LNCAP (cell line): ENCODE data around the gene RERG.
A peak's percentile ranks its signal among the peaks of the same experiment; 100 is the strongest.

Experiments used
- TF ChIP-seq, protein P1 (sequence below): fragments of 450-650 bp; IDR thresholded peaks from 2 replicates; pipeline ENCODE4 v1.5.1; 2017; ENCODE audit warnings: mild to moderate bottlenecking

RERG gene

DNA sequence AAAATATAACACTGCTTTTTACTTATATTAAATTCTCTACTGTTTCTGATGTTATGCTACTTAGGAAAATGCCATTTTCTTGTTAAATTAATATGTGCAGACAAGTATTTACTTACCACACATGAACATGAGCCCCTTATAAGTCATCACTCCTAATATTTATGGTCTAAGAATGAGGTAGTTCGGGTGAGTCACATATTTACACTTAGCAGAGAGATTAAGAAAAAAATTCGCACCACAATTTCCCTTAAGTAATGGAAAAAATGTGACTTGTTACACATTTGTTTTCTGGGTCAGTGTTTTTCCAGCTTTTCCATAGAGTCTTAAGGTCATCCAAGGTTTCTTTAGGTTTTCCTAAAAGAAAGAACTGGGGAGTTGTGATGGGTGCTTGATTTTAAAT is 68.3 kb downstream of the RERG start:
- TF ChIP-seq, protein P1, sequence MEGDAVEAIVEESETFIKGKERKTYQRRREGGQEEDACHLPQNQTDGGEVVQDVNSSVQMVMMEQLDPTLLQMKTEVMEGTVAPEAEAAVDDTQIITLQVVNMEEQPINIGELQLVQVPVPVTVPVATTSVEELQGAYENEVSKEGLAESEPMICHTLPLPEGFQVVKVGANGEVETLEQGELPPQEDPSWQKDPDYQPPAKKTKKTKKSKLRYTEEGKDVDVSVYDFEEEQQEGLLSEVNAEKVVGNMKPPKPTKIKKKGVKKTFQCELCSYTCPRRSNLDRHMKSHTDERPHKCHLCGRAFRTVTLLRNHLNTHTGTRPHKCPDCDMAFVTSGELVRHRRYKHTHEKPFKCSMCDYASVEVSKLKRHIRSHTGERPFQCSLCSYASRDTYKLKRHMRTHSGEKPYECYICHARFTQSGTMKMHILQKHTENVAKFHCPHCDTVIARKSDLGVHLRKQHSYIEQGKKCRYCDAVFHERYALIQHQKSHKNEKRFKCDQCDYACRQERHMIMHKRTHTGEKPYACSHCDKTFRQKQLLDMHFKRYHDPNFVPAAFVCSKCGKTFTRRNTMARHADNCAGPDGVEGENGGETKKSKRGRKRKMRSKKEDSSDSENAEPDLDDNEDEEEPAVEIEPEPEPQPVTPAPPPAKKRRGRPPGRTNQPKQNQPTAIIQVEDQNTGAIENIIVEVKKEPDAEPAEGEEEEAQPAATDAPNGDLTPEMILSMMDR, result no peak

DNA sequence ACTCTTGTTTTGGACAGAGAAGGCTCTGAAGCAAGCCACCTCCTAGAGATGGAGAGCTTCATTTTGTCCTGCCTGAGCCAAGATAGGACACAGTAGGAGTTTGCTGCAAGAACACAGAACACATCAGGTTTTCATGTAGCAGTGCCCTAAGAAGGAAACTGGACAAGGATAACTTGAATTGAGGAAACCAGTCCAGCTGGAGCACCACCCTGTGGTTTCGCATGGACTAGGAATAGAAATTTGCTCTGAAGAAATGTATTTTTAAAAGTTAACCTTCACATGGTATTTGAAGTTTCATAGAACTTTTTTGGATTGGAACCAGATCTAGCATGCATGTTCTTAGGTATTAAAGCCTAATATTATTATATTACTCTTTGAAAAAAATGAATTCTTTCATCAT is 68.8 kb downstream of the RERG start:
- TF ChIP-seq, protein P1, result no peak

DNA sequence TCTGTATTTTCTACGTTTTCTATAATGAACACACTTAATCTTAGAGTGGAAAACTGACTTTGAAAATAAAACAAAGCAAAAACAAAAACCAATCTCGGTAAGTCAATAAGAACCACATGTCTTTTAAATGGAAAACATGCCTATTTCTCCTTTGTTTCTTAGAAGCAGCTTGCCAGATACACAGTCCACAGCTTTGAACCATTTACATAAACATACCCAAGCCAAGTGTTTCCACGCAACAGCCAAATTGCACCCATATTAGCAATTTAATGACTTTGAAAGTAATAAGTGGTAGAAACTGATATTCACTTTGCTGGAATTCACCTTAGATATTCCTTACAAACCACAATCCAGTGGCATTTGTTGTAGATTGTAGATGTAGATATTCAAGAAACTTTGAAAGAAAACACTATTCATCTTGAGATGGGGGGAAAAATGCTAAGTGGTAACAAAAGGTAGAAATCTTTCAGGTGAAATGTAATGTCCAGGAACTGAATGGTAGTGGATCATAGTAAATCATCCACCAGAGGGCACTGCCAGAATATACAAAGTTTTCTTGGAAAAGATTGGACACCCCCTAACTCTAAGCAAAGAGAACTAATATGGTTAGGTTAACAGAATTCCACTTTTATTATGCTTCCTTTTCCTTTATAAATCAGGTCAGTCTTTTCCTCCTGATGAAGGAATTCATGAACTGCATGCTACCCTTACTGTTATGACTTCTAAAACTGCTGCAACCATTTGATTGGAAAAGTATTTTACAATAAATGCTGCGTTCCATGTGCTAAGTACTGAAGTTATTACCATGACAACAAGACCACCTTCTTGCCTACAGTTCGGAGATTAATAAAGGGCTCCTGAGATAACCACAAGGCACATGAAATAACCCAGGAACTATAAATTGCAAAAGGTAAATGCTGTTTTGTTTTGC is 69.8 kb downstream of the RERG start:
- TF ChIP-seq, protein P1, result peak; percentile 64

DNA sequence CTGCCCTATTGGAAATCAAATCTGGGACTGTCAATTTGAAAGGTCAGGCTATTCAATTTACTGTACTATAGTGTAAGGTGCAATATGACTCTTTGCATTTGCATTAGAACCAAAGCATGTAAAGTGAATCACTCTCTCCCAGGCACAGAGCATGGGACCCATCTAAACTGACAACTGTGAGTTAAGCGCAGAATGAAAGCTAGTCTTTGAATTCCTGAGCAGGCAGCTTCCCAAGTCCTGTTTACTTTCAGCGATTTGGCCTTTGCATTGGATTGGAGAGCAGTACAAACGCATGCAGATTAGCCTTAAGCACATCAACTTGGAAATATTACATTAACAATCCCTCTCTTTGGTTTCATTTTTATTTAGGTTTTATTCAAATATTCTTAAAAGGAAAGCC is 74.6 kb downstream of the RERG start:
- TF ChIP-seq, protein P1, result no peak

DNA sequence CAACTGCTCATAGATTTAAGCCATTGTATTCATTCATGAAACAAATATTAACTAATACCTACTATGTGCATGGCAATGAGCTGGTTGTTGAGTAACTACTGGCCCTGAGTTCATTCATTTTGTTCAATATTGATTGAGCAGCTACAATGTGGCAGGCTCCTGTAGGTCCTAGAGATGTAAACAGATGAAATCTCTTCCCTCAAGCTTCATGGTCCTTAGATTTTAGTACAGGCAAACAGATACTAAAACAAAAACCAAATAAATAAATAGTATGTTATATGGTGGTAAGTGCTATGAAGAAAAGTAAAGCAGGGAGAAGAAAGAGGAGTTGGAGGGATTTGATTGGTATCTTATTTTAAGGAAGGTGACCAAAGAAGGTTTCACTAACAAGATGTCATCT is 77.8 kb downstream of the RERG start:
- TF ChIP-seq, protein P1, result no peak

DNA sequence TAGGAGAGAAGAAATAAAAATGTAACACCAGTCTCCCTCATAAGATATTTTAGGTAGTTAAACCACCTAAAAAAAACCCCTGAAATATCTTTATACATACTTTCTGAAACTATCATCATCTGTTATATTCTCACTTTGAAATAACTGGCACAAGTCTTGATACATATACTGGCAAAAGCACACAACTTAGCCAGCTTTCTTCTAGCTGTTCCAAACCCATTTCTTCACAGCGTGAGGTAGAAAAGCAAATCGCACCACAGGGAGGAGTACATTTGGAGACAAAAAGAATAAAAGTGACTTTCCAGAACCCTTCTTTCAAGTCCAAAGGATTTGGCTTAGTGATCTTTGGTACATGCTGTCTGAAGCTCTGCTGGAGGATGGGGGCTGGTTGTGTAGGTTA is 78.5 kb downstream of the RERG start:
- TF ChIP-seq, protein P1, result no peak

DNA sequence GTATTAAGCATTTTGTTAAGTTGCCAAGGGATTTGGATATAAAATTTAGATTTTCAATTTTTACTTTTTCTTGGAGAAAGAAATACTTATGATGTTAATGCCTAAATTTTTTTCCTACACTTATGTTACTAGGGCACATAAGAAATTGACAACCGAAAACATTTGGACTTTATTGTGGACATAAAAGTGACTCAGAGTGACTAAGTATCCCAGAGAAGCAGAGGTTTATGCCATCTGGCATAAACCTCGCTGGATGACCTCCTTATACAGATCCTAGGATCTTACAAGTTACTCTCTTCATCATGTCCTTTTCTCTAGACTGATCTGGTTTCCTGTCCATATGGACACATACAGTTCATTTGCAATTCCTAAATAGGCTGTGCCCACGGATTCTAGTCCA is 89.8 kb downstream of the RERG start:
- TF ChIP-seq, protein P1, result no peak

DNA sequence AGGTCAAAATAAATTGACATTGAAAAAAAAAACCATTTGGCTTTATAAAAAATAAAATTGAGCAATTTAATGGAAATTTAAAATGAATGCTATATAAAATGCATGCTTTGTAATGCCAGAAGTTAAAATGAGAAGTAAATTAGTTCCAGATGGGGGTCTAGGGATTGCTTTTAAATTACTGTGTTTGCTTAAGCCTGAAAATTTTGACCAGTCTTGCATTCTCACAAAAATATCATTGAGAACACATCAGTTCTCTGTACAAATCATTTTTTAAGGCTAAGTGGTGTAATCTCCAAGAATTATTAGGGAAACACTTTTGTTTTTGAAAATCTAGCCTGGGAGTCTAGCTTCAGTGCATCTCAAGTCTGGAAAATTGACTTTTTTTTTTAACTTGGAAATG is 90.7 kb downstream of the RERG start:
- TF ChIP-seq, protein P1, result no peak
